Measurements from ENCODE around the gene TMEM239. TPM values are rescaled to one million over a fixed set of nuclear protein-coding genes. Genes with fewer than 3 reads are reported as not detected.
A peak's percentile ranks its signal among the peaks of the same experiment; 100 is the strongest.

TMEM239 gene
- total RNA-seq, 1 donor from 2014 or later, result not detected

DNA sequence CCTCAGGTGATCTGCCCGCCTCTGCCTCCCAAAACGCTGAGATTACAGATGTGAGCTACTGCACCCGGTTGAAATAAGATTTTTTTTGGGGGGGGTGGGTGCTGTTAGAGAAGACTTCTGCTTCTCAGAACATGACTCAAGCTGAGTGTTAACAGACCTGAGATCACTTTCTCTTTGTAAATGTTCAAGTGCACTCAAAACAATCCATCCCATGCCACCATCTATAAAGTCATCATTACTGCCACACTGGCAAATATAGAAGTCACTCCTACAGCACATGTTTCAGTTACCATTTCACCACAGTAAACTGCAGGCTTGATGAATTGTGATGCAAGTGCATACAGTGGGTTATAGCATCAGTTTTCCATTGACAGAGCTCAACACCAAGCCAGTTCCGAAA, 33.4 kb downstream of the TMEM239 start:
- Histone ChIP-seq H3K4me1 (no peaks in the 10 kb centered on the region), H3K4me3 (no peak overlapping the region), H3K27me3 (no peaks in the 10 kb centered on the region), H3K36me3 (peaks cover 0 to 4% of the 10 kb centered on the region in 2 donors), H3K27ac (no peak overlapping the region), H3K9me3 (no peaks in the 10 kb centered on the region)
- intact Hi-C loops (cut with DNase I), result no loop called here
- peak in 1 of 2 donors; percentile 22 for DNase-seq (ENCODE audit: extremely low spot score in 2 of 2)
- TF ChIP-seq POLR2A (IDR thresholded peaks at IDR 0.05), result no peak
- no peak for TF ChIP-seq POLR2AphosphoS5 (IDR thresholded peaks at IDR 0.05; ENCODE audit: insufficient read depth in 1 of 2, low read depth in 1 of 2)
- TF ChIP-seq, protein P1, sequence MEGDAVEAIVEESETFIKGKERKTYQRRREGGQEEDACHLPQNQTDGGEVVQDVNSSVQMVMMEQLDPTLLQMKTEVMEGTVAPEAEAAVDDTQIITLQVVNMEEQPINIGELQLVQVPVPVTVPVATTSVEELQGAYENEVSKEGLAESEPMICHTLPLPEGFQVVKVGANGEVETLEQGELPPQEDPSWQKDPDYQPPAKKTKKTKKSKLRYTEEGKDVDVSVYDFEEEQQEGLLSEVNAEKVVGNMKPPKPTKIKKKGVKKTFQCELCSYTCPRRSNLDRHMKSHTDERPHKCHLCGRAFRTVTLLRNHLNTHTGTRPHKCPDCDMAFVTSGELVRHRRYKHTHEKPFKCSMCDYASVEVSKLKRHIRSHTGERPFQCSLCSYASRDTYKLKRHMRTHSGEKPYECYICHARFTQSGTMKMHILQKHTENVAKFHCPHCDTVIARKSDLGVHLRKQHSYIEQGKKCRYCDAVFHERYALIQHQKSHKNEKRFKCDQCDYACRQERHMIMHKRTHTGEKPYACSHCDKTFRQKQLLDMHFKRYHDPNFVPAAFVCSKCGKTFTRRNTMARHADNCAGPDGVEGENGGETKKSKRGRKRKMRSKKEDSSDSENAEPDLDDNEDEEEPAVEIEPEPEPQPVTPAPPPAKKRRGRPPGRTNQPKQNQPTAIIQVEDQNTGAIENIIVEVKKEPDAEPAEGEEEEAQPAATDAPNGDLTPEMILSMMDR (IDR thresholded peaks at IDR 0.05), result no peak

DNA sequence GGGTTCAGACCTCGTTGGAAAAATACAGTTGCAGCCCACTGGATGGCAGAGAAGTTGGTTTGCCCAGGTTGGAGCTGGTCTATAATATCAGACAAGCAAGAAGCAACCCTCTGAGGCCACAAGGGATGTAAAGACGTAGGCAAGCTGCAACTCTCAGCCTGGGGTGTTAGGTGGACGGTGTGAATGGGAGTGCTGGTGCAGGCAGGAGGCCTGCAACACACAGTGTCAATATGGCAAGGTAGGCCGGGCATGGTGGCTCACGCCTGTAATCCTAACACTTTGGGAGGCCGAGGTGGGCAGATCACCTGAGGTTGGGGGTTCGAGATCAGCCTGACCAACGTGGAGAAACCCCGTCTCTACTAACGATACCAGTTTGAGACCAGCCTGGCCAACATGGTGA, 34.9 kb downstream of the TMEM239 start:
- TF ChIP-seq POLR2A (IDR thresholded peaks at IDR 0.05) (no peak), POLR2AphosphoS5 (IDR thresholded peaks at IDR 0.05; ENCODE audit: insufficient read depth in 1 of 2, low read depth in 1 of 2) (no peak)
- TF ChIP-seq, protein P1 (IDR thresholded peaks at IDR 0.05), result no peak
- Histone ChIP-seq H3K4me1 (no peaks in the 10 kb centered on the region), H3K4me3 (no peak overlapping the region), H3K27ac (no peak overlapping the region), H3K36me3 (peaks cover 0 to 4% of the 10 kb centered on the region in 2 donors), H3K27me3 (no peaks in the 10 kb centered on the region), H3K9me3 (no peaks in the 10 kb centered on the region)
- peak; percentile 13 to 79 for DNase-seq (ENCODE audit: extremely low spot score in 2 of 2)
- intact Hi-C loops (cut with DNase I), result no loop called here

DNA sequence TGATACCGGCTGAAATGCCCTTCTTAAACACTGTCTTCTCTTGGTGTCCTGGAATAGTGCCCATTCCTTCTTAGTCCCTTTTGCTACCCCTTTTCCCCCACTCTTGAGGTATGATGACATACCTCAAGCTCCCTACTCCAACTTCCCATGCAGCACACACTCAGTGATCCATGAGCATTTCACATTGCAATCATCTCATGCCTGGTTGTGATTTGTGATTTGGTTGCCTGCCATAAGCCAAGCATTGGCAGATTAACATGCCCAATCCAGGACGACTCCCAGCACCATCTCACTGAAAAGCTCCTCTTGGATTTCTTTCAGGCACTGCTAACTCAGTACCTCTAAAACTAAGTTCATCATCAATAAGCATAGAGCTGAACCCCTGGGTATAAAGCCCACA, 42.4 kb downstream of the TMEM239 start:
- no peaks in the 10 kb centered on the region for H3K27me3 ChIP-seq
- H3K9me3 ChIP-seq, result no peaks in the 10 kb centered on the region
- no peak for DNase-seq (ENCODE audit: extremely low spot score in 2 of 2)
- no peak overlapping the region for H3K27ac ChIP-seq
- no peak for TF ChIP-seq POLR2A (IDR thresholded peaks at IDR 0.05)
- H3K36me3 ChIP-seq, result peaks cover 0 to 27% of the 10 kb centered on the region in 2 donors
- no peak overlapping the region for H3K4me3 ChIP-seq
- H3K4me1 ChIP-seq, result no peaks in the 10 kb centered on the region
- intact Hi-C loops (cut with DNase I), result no loop called here

DNA sequence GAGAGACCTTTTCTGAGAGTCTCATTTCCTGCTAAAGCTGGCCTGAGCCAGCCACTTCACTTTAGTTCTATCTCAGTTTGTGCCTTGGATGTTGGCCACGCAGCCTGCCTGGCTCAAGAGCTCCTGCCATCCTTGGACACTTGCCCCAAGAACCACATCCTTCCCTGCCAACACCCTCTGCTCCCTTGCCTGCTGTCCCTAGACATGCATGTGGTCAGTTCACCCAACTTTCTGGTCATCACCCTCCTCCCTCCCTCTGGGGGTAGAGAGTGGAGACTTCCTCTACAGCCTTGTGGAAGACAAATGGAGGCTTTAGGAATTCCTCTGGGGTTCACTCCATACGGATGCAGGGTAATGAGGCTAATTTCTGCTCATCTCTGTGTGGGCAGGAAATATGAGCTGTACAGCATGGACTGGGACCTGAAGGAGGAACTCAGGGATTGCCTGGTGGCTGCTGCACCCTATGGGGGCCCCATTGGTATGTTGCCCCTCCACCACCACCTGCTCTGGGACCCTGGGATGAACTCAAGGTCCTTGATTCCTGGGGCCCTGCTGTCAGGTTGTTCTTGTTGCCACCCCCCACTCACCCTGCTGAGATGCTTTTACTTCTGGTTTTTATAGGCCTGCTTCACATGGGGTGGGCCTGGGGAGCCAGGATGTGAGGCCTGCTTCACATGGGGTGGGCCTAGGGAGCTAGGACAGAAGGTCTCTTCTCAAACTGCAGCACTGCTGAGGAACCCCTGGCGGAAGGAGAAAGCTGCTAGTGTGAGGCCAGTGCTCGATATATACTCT, 43.4 kb downstream of the TMEM239 start:
- Histone ChIP-seq H3K4me3 (no peak overlapping the region), H3K36me3 (peaks cover 0 to 33% of the 10 kb centered on the region in 2 donors), H3K4me1 (no peaks in the 10 kb centered on the region), H3K27ac (no peak overlapping the region), H3K9me3 (no peaks in the 10 kb centered on the region), H3K27me3 (no peaks in the 10 kb centered on the region)
- TF ChIP-seq POLR2A (IDR thresholded peaks at IDR 0.05) (no peak), POLR2AphosphoS5 (IDR thresholded peaks at IDR 0.05; ENCODE audit: insufficient read depth in 1 of 2, low read depth in 1 of 2) (no peak)
- TF ChIP-seq, protein P1 (IDR thresholded peaks at IDR 0.05), result no peak
- intact Hi-C loops (cut with DNase I), result no loop called here
- no peak for DNase-seq (ENCODE audit: extremely low spot score in 2 of 2)

DNA sequence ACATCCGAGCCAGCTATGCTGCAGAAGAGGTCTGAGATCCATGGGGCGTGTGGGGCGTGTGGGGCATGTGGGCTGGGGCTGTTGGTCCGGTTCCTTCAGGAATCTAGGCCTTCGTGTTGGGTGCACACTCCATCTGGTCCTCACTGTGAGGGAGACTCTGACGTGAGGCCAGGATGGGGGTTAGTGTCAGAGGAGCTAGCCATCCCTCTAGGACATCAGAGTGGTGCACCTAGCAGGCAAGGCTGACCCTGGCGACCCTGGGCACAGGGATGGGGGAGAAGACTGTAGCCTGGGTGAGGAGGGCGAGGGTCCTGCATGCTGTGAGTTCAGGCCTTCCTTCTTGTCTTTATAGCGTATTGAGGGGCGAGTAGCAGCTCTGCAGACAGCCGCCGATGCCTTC, 48.5 kb downstream of the TMEM239 start:
- DNase-seq (ENCODE audit: extremely low spot score in 2 of 2), result no peak
- H3K27me3 ChIP-seq, result no peaks in the 10 kb centered on the region
- peaks cover 0 to 51% of the 10 kb centered on the region in 2 donors for H3K36me3 ChIP-seq
- no peaks in the 10 kb centered on the region for H3K9me3 ChIP-seq
- intact Hi-C loops (cut with DNase I), result no loop called here
- H3K4me1 ChIP-seq, result peaks cover 3% of the 10 kb centered on the region
- TF ChIP-seq, protein P1 (IDR thresholded peaks at IDR 0.05), result no peak
- TF ChIP-seq POLR2A (IDR thresholded peaks at IDR 0.05) (no peak), POLR2AphosphoS5 (IDR thresholded peaks at IDR 0.05; ENCODE audit: insufficient read depth in 1 of 2, low read depth in 1 of 2) (no peak)
- H3K4me3 ChIP-seq, result no peak overlapping the region
- H3K27ac ChIP-seq, result no peak overlapping the region
